ENCODE results near the gene PTPRM.

PTPRM gene

GRCh38 chr18:7548221-7548620 lies 18.9 kb upstream of the PTPRM start:
- Histone ChIP-seq H2AFZ (ENCODE audit: low read depth) (no peak overlapping the region), H3K27ac (no peak overlapping the region), H3K36me3 (ENCODE audit: insufficient read depth) (no peaks in the 10 kb centered on the region), H3K27me3 (ENCODE audit: insufficient read depth, low read depth) (no peaks in the 10 kb centered on the region), H3K4me3 (IDR thresholded peaks at IDR 0.05; ENCODE audit: insufficient read depth, low read depth, low read length) (no peak overlapping the region), H3K79me2 (ENCODE audit: insufficient read depth, low read depth) (no peaks in the 10 kb centered on the region), H4K20me1 (ENCODE audit: insufficient read depth) (no peaks in the 10 kb centered on the region), H3K9ac (no peak overlapping the region), H3K4me2 (no peak overlapping the region), H3K4me1 (ENCODE audit: low read depth, poor library complexity, severe bottlenecking) (no peaks in the 10 kb centered on the region)
- no peak for TF ChIP-seq CTCF (conservative IDR thresholded peaks at IDR 0.05; ENCODE audit: low read depth, low read length)

- H3K27ac ChIP-seq = no peak overlapping the region
- H2AFZ ChIP-seq (ENCODE audit: low read depth) = no peak overlapping the region
- no peaks in the 10 kb centered on the region for H3K79me2 ChIP-seq (ENCODE audit: insufficient read depth, low read depth)
- H3K9ac ChIP-seq = no peak overlapping the region
- H3K4me1 ChIP-seq (ENCODE audit: low read depth, poor library complexity, severe bottlenecking) = no peaks in the 10 kb centered on the region
- H3K4me3 ChIP-seq (IDR thresholded peaks at IDR 0.05; ENCODE audit: insufficient read depth, low read depth, low read length) = no peak overlapping the region
- H3K27me3 ChIP-seq (ENCODE audit: insufficient read depth, low read depth) = no peaks in the 10 kb centered on the region
- H3K36me3 ChIP-seq (ENCODE audit: insufficient read depth) = no peaks in the 10 kb centered on the region
- no peak for TF ChIP-seq CTCF (conservative IDR thresholded peaks at IDR 0.05; ENCODE audit: low read depth, low read length)
- H4K20me1 ChIP-seq (ENCODE audit: insufficient read depth) = no peaks in the 10 kb centered on the region
- no peak overlapping the region for H3K4me2 ChIP-seq
Measured at GRCh38 chr18:7548721-7549120, 18.4 kb upstream of the PTPRM start.

GRCh38 chr18:7557973-7558372 lies 9.1 kb upstream of the PTPRM start:
- Histone ChIP-seq H3K4me1 (ENCODE audit: low read depth, poor library complexity, severe bottlenecking) (no peaks in the 10 kb centered on the region), H3K79me2 (ENCODE audit: insufficient read depth, low read depth) (no peaks in the 10 kb centered on the region), H3K9ac (no peak overlapping the region), H4K20me1 (ENCODE audit: insufficient read depth) (no peaks in the 10 kb centered on the region), H2AFZ (ENCODE audit: low read depth) (no peak overlapping the region), H3K4me3 (IDR thresholded peaks at IDR 0.05; ENCODE audit: insufficient read depth, low read depth, low read length) (no peak overlapping the region), H3K4me2 (no peak overlapping the region), H3K36me3 (ENCODE audit: insufficient read depth) (no peaks in the 10 kb centered on the region), H3K27me3 (ENCODE audit: insufficient read depth, low read depth) (no peaks in the 10 kb centered on the region), H3K27ac (no peak overlapping the region)
- no peak for TF ChIP-seq CTCF (conservative IDR thresholded peaks at IDR 0.05; ENCODE audit: low read depth, low read length)

- Histone ChIP-seq H3K9ac (no peak overlapping the region), H2AFZ (ENCODE audit: low read depth) (no peak overlapping the region), H3K27ac (no peak overlapping the region), H3K79me2 (ENCODE audit: insufficient read depth, low read depth) (no peaks in the 10 kb centered on the region), H3K4me3 (IDR thresholded peaks at IDR 0.05; ENCODE audit: insufficient read depth, low read depth, low read length) (no peak overlapping the region), H4K20me1 (ENCODE audit: insufficient read depth) (no peaks in the 10 kb centered on the region), H3K4me1 (ENCODE audit: low read depth, poor library complexity, severe bottlenecking) (no peaks in the 10 kb centered on the region), H3K36me3 (ENCODE audit: insufficient read depth) (no peaks in the 10 kb centered on the region), H3K4me2 (no peak overlapping the region), H3K27me3 (ENCODE audit: insufficient read depth, low read depth) (no peaks in the 10 kb centered on the region)
- no peak for TF ChIP-seq CTCF (conservative IDR thresholded peaks at IDR 0.05; ENCODE audit: low read depth, low read length)
Measured at GRCh38 chr18:7558769-7559168, 8.3 kb upstream of the PTPRM start.

All from KMS-11 (cell line).